SK-N-SH treated with all-trans-retinoic acid at 6 μM for 48 hours (cell line): ENCODE results near the gene CYSRT1.

Experiments used
- ATAC-seq: fragments of 200-7000 bp; cut with Tn5 transposase; 3 replicates; pipeline ENCODE4 v1.9.1; 2020; ENCODE audit warnings: mild to moderate bottlenecking, moderate library complexity
- ARNTL ChIP-seq: fragments of 450-650 bp; formaldehyde crosslinking; IDR thresholded peaks from 2 replicates; pipeline ENCODE4 v1.5.0; 2020; ENCODE audit warnings: low read depth, mild to moderate bottlenecking, moderate library complexity, borderline replicate concordance
- BACH2 ChIP-seq: fragments of 250-450 bp; sonication (Bioruptor Pico); IDR thresholded peaks from 2 replicates; pipeline ENCODE4 v1.9.0; 2021; ENCODE audit warnings: mild to moderate bottlenecking, borderline replicate concordance
- CSDC2 ChIP-seq: fragments of 250-450 bp; sonication (Bioruptor Pico); IDR thresholded peaks from 2 replicates; pipeline ENCODE4 v1.5.0; 2020; ENCODE audit warnings: mild to moderate bottlenecking, moderate library complexity
- ESRRG ChIP-seq: fragments of 250-450 bp; sonication (Bioruptor Pico); IDR thresholded peaks from 2 replicates; pipeline ENCODE4 v1.6.1; 2021; ENCODE audit warnings: mild to moderate bottlenecking
- GLIS3 ChIP-seq: fragments of 250-450 bp; sonication (Bioruptor Pico); IDR thresholded peaks from 2 replicates; pipeline ENCODE4 v1.5.0; 2020; ENCODE audit warnings: mild to moderate bottlenecking, moderate library complexity
- OSR1 ChIP-seq: fragments of 250-450 bp; sonication (Bioruptor Pico); IDR thresholded peaks from 2 replicates; pipeline ENCODE4 v1.8.0; 2022; ENCODE audit warnings: moderate library complexity, mild to moderate bottlenecking, inconsistent platforms
- PPARA ChIP-seq: fragments of 250-450 bp; sonication (Bioruptor Pico); IDR thresholded peaks from 2 replicates; pipeline ENCODE4 v1.5.0; 2020; ENCODE audit warnings: mild to moderate bottlenecking, borderline replicate concordance
- RARB ChIP-seq: fragments of 250-450 bp; sonication (Bioruptor Pico); IDR thresholded peaks from 2 replicates; pipeline ENCODE4 v1.8.0; 2021; ENCODE audit warnings: mild to moderate bottlenecking, moderate library complexity
- SNAI2 ChIP-seq: fragments of 250-450 bp; sonication (Bioruptor Pico); IDR thresholded peaks from 2 replicates; pipeline ENCODE4 v1.5.0; 2020; ENCODE audit warnings: mild to moderate bottlenecking, moderate library complexity
- TCF4 ChIP-seq: fragments of 250-450 bp; sonication (Bioruptor Pico); IDR thresholded peaks from 2 replicates; pipeline ENCODE4 v1.8.0; 2021; ENCODE audit warnings: mild to moderate bottlenecking, moderate library complexity, borderline replicate concordance
- ZC3H10 ChIP-seq: fragments of 250-450 bp; sonication (Bioruptor Pico); IDR thresholded peaks from 2 replicates; pipeline ENCODE4 v1.5.1; 2021; ENCODE audit warnings: mild to moderate bottlenecking, moderate library complexity
- ZFP3 ChIP-seq: fragments of 250-450 bp; sonication (Bioruptor Pico); IDR thresholded peaks from 2 replicates; pipeline ENCODE4 v1.5.0; 2020; ENCODE audit warnings: mild to moderate bottlenecking, moderate library complexity
- ZFP30 ChIP-seq: fragments of 450-650 bp; formaldehyde crosslinking; IDR thresholded peaks from 2 replicates; pipeline ENCODE4 v1.5.0; 2022; ENCODE audit warnings: mild to moderate bottlenecking, moderate library complexity
- ZNF8 ChIP-seq: fragments of 450-650 bp; formaldehyde crosslinking; IDR thresholded peaks from 2 replicates; pipeline ENCODE4 v1.5.0; 2020; ENCODE audit warnings: mild to moderate bottlenecking, moderate library complexity
- TF ChIP-seq, protein P1 (sequence below): fragments of 250-450 bp; sonication (Bioruptor Pico); IDR thresholded peaks from 2 replicates; pipeline ENCODE4 v1.5.1; 2021; ENCODE audit warnings: mild to moderate bottlenecking, moderate library complexity
- TF ChIP-seq, protein P2 (sequence below): fragments of 250-450 bp; sonication (Bioruptor Pico); IDR thresholded peaks from 2 replicates; pipeline ENCODE4 v1.5.1; 2020; ENCODE audit warnings: low read depth, mild to moderate bottlenecking, moderate library complexity
- TF ChIP-seq, protein P3 (sequence below): fragments of 250-450 bp; sonication (Bioruptor Pico); IDR thresholded peaks from 2 replicates; pipeline ENCODE4 v1.8.0; 2020; ENCODE audit warnings: mild to moderate bottlenecking, moderate library complexity, borderline replicate concordance

CYSRT1 gene

DNA sequence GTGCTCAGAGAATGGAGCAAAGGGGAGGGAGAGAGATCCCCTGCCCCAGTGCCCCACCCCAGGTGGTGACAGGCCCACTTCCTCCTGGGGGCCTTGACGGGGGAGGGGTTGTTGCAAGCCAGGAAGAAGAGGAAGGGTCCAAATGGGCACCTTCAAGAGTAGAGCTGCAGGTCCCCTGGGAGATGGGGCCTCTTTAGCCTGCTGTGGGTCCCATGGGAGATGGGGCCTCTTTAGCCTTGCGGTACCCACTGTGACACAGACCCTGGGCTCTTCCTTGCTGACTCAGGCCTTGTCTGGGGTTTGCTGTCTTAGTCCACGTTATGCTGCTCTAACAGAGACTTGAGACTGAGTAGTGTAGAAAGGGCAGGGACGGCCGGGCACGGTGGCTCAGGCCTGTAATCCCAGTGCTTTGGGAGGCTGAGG is 43.0 kb downstream of the CYSRT1 start:
- ATAC-seq: no peak
- TF ChIP-seq TCF4 (CRISPR knock-in tag) (no peak), ZNF8 (CRISPR knock-in tag) (no peak), GLIS3 (CRISPR knock-in tag) (no peak), ZFP3 (no peak), CSDC2 (CRISPR knock-in tag) (no peak), ARNTL (CRISPR knock-in tag) (no peak), RARB (CRISPR knock-in tag) (no peak), PPARA (CRISPR knock-in tag) (no peak)

DNA sequence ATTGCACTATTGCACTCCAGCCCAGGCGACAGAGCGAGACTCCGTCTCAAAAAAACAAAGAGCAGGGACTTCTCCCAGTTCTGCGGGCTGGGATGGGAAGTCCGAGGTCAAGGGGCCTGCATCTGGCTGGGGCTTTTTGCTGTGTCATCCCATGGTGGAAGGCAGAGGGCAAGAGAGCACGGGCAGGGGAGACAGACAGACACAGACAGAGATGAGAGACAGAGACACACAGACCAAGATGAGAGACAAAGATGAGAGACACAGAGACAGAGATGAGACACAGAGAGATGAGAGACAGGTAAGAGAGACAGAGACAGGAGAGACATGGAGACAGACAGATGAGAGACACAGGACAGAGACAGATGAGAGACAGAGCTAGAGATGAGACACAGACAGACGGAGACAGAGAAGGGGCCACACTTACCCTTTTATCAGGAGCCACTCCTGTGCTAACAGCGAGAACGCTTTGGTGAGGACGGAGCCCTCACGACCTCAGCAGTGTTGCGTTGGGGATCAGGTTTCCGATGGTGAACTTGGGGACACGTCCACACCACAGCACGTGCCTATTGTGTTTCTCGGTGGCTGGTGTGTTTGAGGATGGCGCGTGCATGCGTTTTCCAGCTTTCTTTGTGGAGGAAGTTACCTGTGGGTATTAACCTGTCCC is 43.7 kb downstream of the CYSRT1 start:
- TF ChIP-seq ARNTL (CRISPR knock-in tag): no peak
- TF ChIP-seq ESRRG (CRISPR knock-in tag): no peak
- no peak for ATAC-seq

DNA sequence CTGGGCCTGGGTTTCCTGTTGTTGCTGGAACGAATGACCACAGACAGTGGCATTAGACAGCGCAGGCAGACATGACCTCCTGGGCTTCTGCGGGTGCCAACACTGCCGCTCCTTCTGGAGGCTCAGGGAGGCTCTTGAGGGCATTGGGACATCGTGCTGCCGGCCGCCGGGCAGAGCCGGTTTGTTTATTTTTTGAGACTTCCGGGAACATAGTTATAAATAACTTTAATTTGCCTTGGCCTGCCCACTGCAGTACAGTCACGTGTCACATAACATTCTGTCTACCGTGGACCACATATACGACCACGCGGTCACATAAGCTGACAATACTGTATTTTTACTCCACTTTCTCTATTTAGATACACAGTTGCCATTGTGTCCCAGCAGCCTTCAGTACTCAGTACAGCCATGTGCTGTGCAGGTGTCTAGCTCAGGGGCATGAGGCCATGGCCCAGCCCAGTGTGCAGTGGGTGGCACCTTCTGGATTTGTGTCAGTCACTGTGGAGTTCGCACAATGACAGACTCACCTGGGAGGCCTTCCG is 44.3 kb downstream of the CYSRT1 start:
- TF ChIP-seq, protein P1, sequence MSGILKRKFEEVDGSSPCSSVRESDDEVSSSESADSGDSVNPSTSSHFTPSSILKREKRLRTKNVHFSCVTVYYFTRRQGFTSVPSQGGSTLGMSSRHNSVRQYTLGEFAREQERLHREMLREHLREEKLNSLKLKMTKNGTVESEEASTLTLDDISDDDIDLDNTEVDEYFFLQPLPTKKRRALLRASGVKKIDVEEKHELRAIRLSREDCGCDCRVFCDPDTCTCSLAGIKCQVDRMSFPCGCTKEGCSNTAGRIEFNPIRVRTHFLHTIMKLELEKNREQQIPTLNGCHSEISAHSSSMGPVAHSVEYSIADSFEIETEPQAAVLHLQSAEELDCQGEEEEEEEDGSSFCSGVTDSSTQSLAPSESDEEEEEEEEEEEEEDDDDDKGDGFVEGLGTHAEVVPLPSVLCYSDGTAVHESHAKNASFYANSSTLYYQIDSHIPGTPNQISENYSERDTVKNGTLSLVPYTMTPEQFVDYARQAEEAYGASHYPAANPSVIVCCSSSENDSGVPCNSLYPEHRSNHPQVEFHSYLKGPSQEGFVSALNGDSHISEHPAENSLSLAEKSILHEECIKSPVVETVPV (CRISPR knock-in tag): no peak
- TF ChIP-seq, protein P2, sequence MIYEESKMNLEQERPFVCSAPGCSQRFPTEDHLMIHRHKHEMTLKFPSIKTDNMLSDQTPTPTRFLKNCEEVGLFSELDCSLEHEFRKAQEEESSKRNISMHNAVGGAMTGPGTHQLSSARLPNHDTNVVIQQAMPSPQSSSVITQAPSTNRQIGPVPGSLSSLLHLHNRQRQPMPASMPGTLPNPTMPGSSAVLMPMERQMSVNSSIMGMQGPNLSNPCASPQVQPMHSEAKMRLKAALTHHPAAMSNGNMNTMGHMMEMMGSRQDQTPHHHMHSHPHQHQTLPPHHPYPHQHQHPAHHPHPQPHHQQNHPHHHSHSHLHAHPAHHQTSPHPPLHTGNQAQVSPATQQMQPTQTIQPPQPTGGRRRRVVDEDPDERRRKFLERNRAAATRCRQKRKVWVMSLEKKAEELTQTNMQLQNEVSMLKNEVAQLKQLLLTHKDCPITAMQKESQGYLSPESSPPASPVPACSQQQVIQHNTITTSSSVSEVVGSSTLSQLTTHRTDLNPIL (CRISPR knock-in tag): no peak
- no peak for ATAC-seq

DNA sequence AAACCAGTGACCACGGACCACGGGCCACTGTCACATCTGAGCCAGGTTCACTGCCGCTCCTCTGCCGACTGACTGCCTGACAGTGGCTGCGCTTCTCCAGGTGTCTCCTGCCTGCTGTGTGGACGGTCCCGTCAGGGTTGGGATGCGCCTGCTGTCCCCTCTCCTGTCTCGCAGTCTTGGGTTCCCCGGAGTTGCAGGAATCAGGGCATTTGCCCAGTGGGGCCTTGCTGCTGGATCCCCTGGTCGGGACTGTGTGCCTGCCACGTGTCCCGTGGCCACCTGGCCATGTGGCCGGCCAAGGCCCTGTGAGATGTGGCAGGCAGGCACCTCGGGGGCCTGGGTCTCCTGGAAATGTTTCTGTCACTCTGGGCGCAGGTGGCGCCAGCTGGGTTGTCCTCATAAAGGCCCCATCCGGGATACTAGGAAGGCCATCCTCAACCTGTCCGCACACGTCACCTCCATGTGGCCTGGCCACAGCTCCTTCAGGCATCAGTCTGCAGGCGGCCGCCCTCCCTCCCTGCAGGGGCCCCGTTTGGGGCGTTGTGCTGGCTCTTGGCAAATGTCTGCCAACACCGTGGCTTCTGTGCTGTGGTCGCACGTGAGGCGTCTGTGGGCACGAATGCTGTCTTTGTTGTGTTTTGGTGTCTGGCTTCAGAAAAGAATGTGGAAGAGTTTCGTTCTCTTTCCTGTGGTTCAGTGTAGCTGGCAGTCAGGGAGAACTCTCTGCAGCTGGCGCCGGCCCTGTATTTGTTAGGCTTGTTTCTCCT is 46.1 kb downstream of the CYSRT1 start:
- ATAC-seq: no peak
- TF ChIP-seq ZC3H10 (CRISPR knock-in tag) (no peak), BACH2 (CRISPR knock-in tag) (no peak)
- TF ChIP-seq, protein P3, sequence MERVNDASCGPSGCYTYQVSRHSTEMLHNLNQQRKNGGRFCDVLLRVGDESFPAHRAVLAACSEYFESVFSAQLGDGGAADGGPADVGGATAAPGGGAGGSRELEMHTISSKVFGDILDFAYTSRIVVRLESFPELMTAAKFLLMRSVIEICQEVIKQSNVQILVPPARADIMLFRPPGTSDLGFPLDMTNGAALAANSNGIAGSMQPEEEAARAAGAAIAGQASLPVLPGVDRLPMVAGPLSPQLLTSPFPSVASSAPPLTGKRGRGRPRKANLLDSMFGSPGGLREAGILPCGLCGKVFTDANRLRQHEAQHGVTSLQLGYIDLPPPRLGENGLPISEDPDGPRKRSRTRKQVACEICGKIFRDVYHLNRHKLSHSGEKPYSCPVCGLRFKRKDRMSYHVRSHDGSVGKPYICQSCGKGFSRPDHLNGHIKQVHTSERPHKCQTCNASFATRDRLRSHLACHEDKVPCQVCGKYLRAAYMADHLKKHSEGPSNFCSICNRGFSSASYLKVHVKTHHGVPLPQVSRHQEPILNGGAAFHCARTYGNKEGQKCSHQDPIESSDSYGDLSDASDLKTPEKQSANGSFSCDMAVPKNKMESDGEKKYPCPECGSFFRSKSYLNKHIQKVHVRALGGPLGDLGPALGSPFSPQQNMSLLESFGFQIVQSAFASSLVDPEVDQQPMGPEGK (CRISPR knock-in tag): no peak

DNA sequence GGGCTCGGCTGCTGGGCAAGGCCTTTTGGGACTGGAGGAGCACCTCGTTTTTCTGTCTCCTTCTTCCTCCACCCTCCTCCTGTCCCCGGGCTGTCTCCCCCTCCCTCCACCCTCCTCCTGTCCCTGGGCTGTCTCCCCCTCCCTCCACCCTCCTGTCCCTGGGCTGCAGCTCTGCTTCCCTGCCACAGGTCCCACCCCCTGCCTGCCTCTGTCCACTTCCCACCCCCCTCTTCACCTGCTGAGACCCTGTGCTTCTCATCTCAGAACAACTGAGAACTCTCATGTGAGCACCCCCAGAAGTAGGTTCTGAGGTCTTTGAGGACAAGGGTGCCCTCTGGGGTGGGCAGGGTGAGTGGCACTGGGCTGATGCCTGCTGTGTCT is 46.7 kb downstream of the CYSRT1 start:
- TF ChIP-seq, protein P3 (CRISPR knock-in tag): no peak
- TF ChIP-seq RARB (CRISPR knock-in tag) (no peak), BACH2 (CRISPR knock-in tag) (no peak), ARNTL (CRISPR knock-in tag) (no peak), ESRRG (CRISPR knock-in tag) (no peak), SNAI2 (CRISPR knock-in tag) (no peak), ZFP30 (CRISPR knock-in tag) (no peak), OSR1 (CRISPR knock-in tag) (no peak), CSDC2 (CRISPR knock-in tag) (no peak)
- TF ChIP-seq, protein P1 (CRISPR knock-in tag): no peak
- TF ChIP-seq, protein P2 (CRISPR knock-in tag): no peak
- no peak for ATAC-seq
